HUES64 (cell line): ENCODE results near the gene COL11A2.

Experiments
- H3K27ac ChIP-seq: 2 replicates; pipeline ENCODE4 v1.7.0; 2013; ENCODE audit warnings: low read depth, low read length, inconsistent platforms
- H3K27me3 ChIP-seq: 2 replicates; pipeline ENCODE4 v1.6.1; 2013; ENCODE audit warnings: mild to moderate bottlenecking, low read length; ENCODE audit not compliant: insufficient read depth
- H3K36me3 ChIP-seq: 2 replicates; pipeline ENCODE4 v1.6.1; 2013; ENCODE audit warnings: mild to moderate bottlenecking, low read length; ENCODE audit not compliant: insufficient read depth
- H3K4me1 ChIP-seq: 2 replicates; pipeline ENCODE4 v1.6.1; 2013; ENCODE audit warnings: mild to moderate bottlenecking, low read length, moderate library complexity; ENCODE audit not compliant: insufficient read depth
- H3K4me3 ChIP-seq: 2 replicates; pipeline ENCODE4 v1.5.1; 2013; ENCODE audit warnings: mild to moderate bottlenecking, low read length, moderate library complexity
- H3K9ac ChIP-seq: 2 replicates; pipeline ENCODE4 v1.6.1; 2013; ENCODE audit warnings: mild to moderate bottlenecking, low read depth, low read length
- H3K9me3 ChIP-seq: 2 replicates; pipeline ENCODE4 v1.6.1; 2013; ENCODE audit warnings: low read depth, low read length; ENCODE audit not compliant: insufficient read depth
- WGBS: fragments of 150-250, 120-280 bp; methylation state at CpG from one replicate; pipeline ENCODE4 v1.1.7; 2013; ENCODE audit warnings: missing lambda C conversion rate; 5-methylcytosine and 5-hydroxymethylcytosine counted together

COL11A2 gene

DNA sequence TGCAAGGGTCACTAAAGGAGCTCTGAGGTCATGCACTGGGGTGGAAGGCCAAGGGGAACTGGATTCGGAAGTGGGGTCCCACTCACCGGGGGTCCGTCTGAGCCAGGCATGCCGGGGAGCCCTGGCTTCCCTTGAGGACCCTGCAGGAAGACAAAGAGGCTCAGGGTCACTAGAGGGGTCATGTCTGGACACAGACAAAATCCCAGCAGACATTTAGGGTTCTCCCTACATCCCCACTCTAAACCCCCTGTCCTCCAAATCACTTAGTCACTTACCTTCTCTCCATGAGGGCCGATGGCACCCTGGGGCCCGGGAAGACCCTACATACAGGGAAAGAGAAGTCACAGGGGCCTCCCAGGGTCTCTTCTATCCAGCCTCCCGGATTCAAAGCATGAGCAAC lies 15.4 kb downstream of the COL11A2 start:
- H3K36me3 ChIP-seq, result no peaks in the 10 kb centered on the region
- WGBS, result 90% methylated on average over 7 of the region's 7 CpGs
- no peaks in the 10 kb centered on the region for H3K9me3 ChIP-seq
- no peaks in the 10 kb centered on the region for H3K4me1 ChIP-seq
- H3K4me3 ChIP-seq, result no peak overlapping the region
- no peak overlapping the region for H3K27ac ChIP-seq
- H3K27me3 ChIP-seq, result no peaks in the 10 kb centered on the region
- no peak overlapping the region for H3K9ac ChIP-seq

DNA sequence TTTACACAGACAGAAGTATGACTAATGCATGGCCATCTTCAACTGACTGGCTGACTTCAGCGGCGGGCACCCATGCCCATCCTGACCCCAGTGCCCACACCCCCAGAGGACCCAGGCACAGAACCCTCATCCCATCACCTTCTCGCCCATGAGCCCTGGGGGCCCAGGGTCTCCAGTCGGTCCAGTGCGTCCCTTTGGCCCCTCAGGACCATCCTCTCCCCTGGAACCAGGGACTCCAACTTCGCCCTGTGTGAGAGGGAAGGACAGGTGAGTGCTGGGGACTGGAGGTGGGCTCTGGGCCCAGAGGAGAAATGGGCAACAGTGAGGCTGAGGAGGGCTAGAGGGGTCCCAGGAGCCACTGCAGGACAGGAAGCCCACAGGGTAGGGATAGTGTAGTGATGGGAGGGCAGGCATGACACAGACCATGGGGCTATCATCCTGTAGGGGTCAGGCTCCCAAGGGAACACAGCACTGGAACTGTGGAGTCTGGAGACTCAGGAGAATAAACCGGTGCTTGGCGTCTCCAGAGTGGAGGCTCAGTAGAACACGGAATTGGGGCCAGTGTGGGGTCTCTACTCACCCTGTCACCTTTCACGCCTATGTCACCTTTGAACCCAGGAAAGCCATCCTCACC lies 16.7 kb downstream of the COL11A2 start:
- Histone ChIP-seq H3K36me3 (no peaks in the 10 kb centered on the region), H3K4me3 (no peak overlapping the region), H3K27ac (no peak overlapping the region), H3K9me3 (no peaks in the 10 kb centered on the region), H3K27me3 (no peaks in the 10 kb centered on the region), H3K9ac (no peak overlapping the region), H3K4me1 (no peaks in the 10 kb centered on the region)
- WGBS, result 74% methylated on average over 10 of the region's 10 CpGs

DNA sequence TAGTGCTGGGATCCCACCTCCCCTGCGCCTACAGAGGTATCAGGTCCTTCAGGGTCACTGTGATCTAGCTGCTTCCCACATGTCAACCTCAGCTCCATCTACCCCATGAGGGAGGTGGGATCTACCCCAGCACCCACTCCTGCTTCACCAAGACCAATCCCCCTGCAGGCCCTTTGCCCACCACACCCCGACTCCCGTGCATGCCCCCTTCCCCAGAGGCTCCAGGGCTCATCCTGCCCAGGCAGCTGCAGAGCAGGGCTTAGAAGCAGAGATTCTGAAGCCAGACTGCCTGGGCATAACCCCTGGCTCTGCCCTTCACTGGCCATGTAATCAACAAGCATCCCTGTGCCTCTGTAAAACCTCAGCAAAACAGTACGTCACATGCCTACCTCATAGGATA lies 17.5 kb downstream of the COL11A2 start:
- Histone ChIP-seq H3K4me1 (no peaks in the 10 kb centered on the region), H3K9me3 (no peaks in the 10 kb centered on the region), H3K4me3 (no peak overlapping the region), H3K27me3 (no peaks in the 10 kb centered on the region), H3K36me3 (no peaks in the 10 kb centered on the region), H3K27ac (no peak overlapping the region), H3K9ac (no peak overlapping the region)
- 91% methylated on average over 4 of the region's 4 CpGs for WGBS

DNA sequence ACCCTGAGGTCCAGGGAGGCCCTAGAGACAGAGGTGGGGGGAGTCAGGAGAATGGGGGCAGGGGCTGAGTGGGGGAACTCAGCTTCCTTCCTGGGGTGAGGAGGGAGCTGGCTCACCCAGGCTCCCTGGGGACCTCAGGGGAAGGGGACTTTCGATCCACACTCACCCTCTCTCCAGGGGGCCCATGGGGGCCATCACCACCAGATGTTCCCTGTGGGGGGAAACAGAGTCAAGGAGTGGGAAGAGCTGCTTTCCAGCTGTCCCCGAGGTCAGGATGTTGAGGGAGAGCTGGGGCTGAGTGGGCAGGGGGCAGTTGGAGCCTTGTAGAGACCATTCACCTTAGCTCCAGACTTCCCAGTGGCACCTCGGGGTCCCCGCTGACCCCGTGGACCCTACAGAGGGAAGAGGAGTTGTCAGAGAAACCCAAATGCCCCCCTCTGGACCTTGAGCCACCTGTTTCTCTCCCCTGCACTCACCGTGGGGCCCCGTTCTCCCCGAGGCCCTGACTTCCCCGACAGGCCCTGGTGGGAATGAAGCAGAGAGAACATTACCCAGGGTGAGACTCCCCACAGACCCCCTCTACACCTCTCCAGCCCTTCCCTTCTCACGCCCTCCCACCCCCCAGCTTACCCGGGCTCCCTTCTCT lies 18.6 kb downstream of the COL11A2 start:
- H3K36me3 ChIP-seq, result no peaks in the 10 kb centered on the region
- H3K4me3 ChIP-seq, result no peak overlapping the region
- no peaks in the 10 kb centered on the region for H3K9me3 ChIP-seq
- no peak overlapping the region for H3K27ac ChIP-seq
- H3K9ac ChIP-seq, result no peak overlapping the region
- no peaks in the 10 kb centered on the region for H3K4me1 ChIP-seq
- WGBS, result 87% methylated on average over 8 of the region's 11 CpGs
- no peaks in the 10 kb centered on the region for H3K27me3 ChIP-seq

DNA sequence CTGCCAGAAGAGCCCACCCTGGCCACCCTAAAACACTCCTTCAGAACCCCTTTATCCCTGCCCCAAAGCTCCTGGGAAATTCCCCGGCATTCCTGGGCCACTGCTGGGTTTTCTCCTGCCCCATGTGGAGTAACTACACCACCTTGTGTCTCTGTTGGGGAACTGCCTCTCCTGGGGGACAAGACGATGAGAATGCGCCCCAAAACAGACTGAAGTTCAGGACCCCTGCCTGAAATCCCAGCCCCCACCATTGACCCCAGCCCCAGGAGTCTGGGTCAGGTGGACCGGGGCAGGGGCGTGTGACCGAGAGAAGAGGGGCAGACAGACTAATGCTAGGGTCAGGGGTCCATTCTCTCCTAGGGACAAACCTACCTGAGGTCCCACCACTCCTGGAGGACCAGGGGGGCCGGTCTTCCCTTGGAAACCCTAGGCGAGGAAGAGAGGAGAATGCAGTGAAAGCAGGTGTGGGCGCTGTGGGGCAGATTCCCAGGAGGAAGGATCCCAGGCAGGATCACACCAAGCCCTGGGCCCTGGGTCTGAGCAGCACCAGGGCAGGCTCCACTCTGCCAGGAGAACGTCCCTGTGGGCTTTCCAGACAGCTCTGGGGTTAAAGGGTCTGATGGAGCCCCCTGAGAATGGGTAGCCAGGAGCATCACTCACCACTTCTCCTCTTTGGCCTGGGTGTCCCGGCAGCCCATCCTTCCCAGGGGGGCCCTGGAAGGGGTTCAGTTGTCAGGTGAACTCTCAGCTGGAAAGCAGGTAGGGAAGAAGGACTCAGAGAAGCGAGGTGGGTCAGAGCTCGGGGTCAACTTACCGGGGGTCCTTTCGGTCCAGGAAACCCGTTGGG lies 19.4 kb downstream of the COL11A2 start:
- Histone ChIP-seq H3K9ac (no peak overlapping the region), H3K9me3 (no peaks in the 10 kb centered on the region), H3K27me3 (no peaks in the 10 kb centered on the region), H3K4me1 (no peaks in the 10 kb centered on the region), H3K27ac (no peak overlapping the region), H3K36me3 (no peaks in the 10 kb centered on the region), H3K4me3 (no peak overlapping the region)
- WGBS, result 75% methylated on average over 16 of the region's 16 CpGs

DNA sequence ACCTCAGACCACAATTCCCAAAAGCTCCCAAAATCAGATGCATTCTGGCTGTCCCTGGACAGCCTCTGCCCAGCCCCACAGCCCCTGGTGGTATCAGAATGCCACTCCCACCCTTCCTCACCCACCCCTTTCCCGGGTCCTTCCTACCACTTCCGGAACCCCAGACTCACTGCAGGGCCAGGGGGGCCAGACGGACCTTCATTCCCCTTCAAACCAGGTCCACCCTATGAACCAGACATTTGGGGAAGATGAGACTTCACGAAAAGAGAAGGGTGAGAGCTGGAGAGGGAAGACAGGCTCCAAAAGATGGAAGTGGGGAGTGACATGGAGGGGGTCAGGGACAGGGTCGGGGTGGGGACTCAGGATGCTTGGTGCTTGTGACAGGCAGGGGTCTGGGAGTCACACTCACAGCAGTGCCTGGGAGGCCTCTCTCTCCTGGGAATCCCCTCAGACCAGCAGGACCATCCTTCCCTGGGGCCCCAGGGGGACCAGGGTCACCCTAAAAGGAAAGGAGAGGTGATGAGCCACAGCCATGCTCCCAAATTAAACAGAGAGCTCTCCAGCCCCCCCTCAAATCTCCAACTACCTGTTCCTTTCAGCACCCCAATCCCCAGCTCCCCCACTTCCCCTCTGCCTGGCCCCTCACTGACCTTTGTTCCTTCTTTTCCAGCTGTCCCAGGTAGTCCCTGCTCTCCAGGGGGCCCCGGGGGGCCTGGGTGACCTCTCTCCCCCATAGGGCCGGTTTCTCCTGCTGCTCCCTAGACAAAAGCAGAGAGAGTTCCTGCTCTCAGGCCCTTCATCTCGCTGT lies 20.2 kb downstream of the COL11A2 start:
- Histone ChIP-seq H3K27me3 (no peaks in the 10 kb centered on the region), H3K27ac (no peak overlapping the region), H3K9ac (no peak overlapping the region), H3K4me1 (no peaks in the 10 kb centered on the region), H3K36me3 (no peaks in the 10 kb centered on the region), H3K9me3 (no peaks in the 10 kb centered on the region), H3K4me3 (no peak overlapping the region)
- WGBS, result 74% methylated on average over 8 of the region's 8 CpGs

DNA sequence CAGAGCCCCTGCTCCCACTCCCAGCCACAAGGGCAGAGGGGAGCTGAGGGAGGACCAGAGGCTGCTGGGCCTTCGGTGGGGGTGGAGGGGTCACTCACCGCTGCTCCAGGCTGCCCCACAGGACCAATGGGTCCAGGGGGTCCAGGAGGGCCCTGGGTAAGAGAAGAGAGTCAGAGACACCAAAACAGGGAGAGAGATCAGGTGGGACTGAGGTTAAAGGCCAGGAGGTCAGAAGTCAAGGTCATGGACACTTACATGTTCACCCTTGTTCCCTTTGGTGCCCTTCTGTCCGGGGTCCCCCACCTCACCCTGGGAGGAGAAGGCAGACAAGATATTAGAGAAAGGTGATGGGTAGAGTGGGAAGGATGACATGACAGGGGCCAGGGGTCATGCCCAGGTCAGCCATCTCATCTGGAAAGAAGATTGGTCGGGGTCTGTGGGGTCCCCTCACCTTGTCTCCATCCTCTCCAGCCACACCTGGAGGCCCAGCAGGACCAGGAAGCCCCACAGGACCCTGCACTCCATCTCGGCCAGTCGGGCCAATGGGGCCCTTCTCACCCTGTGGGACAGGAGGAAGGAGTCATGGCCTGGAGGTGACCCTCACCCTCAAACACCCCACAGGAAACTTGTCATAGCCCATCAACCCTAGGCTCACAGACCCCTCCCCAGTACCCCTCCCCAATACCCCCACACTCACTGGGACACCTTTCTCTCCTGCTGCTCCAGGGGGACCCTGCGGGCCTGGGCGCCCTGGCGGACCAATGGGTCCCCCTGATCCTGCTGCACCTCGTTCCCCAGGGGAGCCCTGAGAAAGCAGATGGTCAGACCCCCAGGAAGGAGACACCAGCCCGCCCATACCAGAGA lies 21.0 kb downstream of the COL11A2 start:
- WGBS, result 87% methylated on average over 11 of the region's 11 CpGs
- Histone ChIP-seq H3K9me3 (no peaks in the 10 kb centered on the region), H3K4me1 (no peaks in the 10 kb centered on the region), H3K9ac (no peak overlapping the region), H3K4me3 (no peak overlapping the region), H3K27ac (no peak overlapping the region), H3K36me3 (no peaks in the 10 kb centered on the region), H3K27me3 (no peaks in the 10 kb centered on the region)

DNA sequence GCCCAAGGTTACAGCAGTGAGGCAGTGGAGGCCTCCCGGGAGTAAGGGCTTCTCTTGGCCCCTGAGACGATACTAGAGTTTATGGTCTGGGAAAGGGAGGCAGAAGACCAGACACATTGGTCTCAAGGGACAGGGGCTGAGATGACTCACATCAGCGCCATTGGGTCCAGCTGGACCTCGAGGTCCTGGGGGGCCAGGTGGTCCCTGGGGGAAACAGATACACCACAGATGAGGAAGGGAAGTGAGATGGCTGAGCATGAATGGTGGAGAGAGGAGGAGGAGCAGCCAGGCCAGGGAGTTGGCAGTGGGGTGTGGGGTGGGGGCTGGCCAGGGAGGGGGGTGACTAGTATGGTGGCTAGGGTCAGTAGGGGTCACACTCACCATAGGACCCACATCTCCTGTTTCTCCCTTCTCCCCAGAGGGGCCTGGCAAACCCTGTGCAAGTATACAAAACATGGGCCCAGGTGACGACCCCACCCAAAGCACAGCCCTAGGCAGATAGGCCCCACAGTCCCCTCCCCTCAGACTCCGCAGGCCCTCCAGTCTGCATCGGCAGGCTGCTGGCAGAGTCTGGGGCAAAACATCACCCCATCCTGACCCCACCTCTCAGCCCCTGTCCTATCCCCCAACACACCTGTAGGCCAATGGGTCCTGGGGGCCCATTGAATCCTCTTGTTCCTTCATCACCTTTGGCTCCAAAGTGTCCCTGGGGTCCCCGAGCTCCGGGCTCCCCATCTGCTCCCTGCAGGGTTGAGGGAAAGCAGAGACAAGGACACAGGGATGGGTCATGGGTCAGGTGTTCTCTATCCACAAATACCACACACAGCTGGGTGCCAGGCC lies 21.9 kb downstream of the COL11A2 start:
- no peak overlapping the region for H3K9ac ChIP-seq
- no peaks in the 10 kb centered on the region for H3K9me3 ChIP-seq
- H3K4me3 ChIP-seq, result no peak overlapping the region
- no peaks in the 10 kb centered on the region for H3K36me3 ChIP-seq
- WGBS, result 82% methylated on average over 9 of the region's 9 CpGs
- H3K4me1 ChIP-seq, result no peaks in the 10 kb centered on the region
- no peaks in the 10 kb centered on the region for H3K27me3 ChIP-seq
- no peak overlapping the region for H3K27ac ChIP-seq

DNA sequence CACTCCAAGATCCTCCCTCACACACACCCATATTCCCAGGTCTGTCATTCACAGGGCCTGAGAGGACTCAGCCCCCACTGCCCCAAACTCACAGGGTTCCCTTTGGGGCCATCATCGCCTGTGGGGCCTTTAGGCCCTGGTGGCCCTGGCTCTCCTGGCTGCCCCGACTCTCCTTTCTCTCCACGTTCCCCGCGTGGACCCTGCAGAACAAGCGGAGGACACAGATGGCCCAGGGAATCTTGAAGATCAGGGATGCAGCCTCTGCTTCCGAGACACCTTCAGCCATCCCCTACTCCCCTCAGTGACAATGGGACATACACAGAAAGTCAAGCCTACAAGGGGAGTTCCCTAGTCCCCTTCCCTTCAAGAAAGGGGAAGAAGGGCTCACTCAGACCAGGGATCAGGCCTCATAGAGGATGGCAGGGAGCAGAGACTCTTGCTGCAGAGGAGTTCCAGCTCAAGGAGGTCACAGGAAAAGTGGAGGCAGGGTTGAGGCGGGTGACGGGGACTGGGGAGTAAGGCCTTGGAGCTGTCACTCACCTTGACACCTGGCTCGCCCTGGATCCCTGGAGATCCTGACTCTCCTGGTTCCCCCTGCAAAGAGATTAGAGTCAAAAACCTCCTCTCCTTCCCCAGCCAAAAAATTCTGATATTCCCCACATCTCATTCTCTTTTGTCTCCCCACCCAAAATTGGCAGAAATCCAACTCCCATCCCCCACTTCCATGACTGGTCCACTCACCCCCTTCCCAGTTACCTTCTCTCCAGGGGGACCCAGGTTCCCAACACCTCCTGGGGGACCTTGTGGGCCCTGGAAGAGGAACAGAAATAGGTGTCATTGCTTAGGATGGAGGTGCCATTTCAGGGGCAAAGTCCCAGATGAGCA lies 22.7 kb downstream of the COL11A2 start:
- Histone ChIP-seq H3K9ac (no peak overlapping the region), H3K4me3 (no peak overlapping the region), H3K27me3 (no peaks in the 10 kb centered on the region), H3K36me3 (no peaks in the 10 kb centered on the region), H3K4me1 (no peaks in the 10 kb centered on the region), H3K9me3 (no peaks in the 10 kb centered on the region), H3K27ac (no peak overlapping the region)
- WGBS, result 89% methylated on average over 10 of the region's 10 CpGs
